Breast epithelium (tissue), 3 donors: ENCODE measurements around the gene PLD1.

Experiments
- POLR2A ChIP-seq: fragments of 450-650 bp; IDR thresholded peaks from one replicate; pipeline ENCODE4 v1.6.1; 2016; ENCODE audit warnings: antibody characterized with exemption, mild to moderate bottlenecking, moderate library complexity
- POLR2AphosphoS5 ChIP-seq, 3 donors: sonication (generic); formaldehyde crosslinking; IDR thresholded peaks; one replicate each; pipeline ENCODE4 v1.6.1; 2017; ENCODE audit warnings: antibody characterized with exemption in 3 of 3
- TF ChIP-seq, protein P1 (sequence below), 3 donors: fragments of 450-650 bp; IDR thresholded peaks; one replicate each; pipeline ENCODE4 v1.5.1; 2016 to 2017; ENCODE audit warnings: antibody characterized with exemption in 3 of 3, mild to moderate bottlenecking in 3 of 3, moderate library complexity in 3 of 3

DNA sequence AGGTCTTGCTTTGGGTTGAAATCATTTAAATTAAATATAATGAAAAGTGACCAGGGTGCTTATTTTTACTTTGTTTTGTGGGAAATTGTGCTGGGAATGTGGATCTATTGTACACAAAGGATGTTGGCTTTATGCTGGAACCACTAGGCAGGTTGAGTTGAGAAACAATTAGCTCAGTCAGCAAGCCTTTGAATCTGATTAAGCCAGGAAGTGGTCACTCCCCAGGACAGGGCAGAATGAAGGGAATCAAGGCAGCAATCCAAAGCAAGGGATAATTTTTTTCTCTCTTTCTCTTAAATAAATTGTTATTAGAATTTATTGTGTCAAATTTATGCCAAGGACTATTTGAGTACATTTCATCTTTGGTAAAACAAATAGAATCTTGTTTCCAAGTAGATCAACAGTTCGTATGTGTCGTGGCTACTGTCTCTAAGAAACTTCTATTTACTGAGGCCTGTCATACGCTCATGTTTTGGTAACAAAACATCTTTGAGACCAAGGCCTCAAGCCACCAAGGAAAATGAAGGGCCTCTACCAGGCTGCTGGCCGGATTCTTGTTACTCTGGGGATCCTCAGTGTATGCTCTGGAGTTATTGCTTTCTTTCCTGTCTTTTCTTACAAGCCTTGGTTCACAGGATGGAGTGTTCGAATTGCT, 32.7 kb upstream of the PLD1 start, which contains the start of gene TMEM212:
- no peak for TF ChIP-seq POLR2A
- TF ChIP-seq, protein P1, sequence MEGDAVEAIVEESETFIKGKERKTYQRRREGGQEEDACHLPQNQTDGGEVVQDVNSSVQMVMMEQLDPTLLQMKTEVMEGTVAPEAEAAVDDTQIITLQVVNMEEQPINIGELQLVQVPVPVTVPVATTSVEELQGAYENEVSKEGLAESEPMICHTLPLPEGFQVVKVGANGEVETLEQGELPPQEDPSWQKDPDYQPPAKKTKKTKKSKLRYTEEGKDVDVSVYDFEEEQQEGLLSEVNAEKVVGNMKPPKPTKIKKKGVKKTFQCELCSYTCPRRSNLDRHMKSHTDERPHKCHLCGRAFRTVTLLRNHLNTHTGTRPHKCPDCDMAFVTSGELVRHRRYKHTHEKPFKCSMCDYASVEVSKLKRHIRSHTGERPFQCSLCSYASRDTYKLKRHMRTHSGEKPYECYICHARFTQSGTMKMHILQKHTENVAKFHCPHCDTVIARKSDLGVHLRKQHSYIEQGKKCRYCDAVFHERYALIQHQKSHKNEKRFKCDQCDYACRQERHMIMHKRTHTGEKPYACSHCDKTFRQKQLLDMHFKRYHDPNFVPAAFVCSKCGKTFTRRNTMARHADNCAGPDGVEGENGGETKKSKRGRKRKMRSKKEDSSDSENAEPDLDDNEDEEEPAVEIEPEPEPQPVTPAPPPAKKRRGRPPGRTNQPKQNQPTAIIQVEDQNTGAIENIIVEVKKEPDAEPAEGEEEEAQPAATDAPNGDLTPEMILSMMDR (IDR thresholded peaks at IDR 0.05), result no peak
- TF ChIP-seq POLR2AphosphoS5 (IDR thresholded peaks at IDR 0.05), result no peak
